H1 (cell line): Measurements from ENCODE around the gene SERP1. TPM values are rescaled to one million over a fixed set of nuclear protein-coding genes. Genes with fewer than 3 reads are reported as not detected.

Experiments
- CBX8 ChIP-seq: fragments of 300-800, 300-1000 bp; sonication (generic); IDR thresholded peaks from 2 replicates; pipeline ENCODE4 v1.7.1; 2016; ENCODE audit warnings: low read depth, low read length, borderline replicate concordance
- EP300 ChIP-seq, 2 experiments: IDR thresholded peaks; 1 replicate in 1 of 2; 2 replicates in 1 of 2; pipeline ENCODE4 v1.6.1; 2011 to 2012; ENCODE audit warnings: low read depth in 2 of 2, low read length in 2 of 2, mild to moderate bottlenecking in 2 of 2, borderline replicate concordance in 1 of 2, inconsistent platforms in 1 of 2, moderate library complexity in 1 of 2
- GTF2F1 ChIP-seq: IDR thresholded peaks from 2 replicates; pipeline ENCODE4 v1.6.1; 2012; ENCODE audit warnings: low read depth, low read length, improper control_type of control experiment, borderline replicate concordance
- TBP ChIP-seq: IDR thresholded peaks from 2 replicates; pipeline ENCODE4 v1.6.1; 2011; ENCODE audit warnings: low read depth, low read length, improper control_type of control experiment
- polyA plus RNA-seq, 7 experiments: library from polyadenylated mRNA; depleted of rRNA in 3 of 7; stranded (reverse) in 5 of 7; unstranded in 2 of 7; fragments of >200 nt in 5 of 7; fragments of 200-250 nt in 2 of 7; gene quantifications; 1 replicate in 5 of 7; 2 replicates in 1 of 7; 4 replicates in 1 of 7; pipeline versions ENCODE4 v1.2.1 to v1.2.3, GENCODE V29; 2011 to 2013; ENCODE audit warnings: missing spikeins in 2 of 7, mixed read lengths in 2 of 7
- total RNA-seq: library from RNA; stranded (reverse); fragmentation: NEBNext Ultra II Directional; extraction: Animal tissue kit (Norgen Biotek cat#: 25700); gene quantifications from 2 replicates; pipeline ENCODE4 v1.2.1, GENCODE V29; 2021

Gene SERP1
- total and polyA plus RNA-seq, 2 of the 8 experiments (the other 6 are each of a cell fraction or from before 2014, with no cell fraction given): 90.3 to 98.2 TPM

DNA sequence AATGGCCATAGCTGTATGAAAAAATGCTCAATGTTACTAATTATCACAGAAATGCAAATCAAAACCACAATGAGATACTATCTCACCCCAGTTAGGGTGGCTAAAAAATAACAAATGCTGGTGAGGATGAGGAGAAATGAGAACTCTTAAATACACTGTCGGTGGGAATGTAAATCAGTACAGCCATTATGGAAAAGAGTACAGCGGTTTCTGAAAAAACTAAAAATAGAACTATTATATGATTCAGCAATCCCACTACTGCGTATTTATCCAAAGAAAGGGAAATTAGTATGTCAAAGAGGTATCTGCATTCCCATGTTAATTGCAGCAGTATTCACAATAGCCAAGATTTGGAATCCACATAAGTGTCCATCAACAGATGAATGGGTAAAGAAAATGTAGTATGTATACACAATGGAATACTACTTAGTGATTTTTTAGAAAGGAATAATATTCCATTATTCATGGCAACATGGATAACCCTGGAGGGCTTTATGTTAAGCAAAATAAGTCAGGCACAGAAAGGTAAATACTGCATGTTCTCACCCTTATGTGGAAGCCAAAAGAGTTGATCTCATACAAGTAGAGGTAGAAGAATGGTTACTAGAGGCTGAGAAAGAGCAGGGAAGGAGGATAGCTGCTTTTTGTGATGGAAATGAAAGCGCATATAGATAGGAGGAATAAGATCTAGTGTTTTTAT is 35.0 kb downstream of the SERP1 start (continued):
- no peak for TF ChIP-seq EP300 (IDR thresholded peaks at IDR 0.05; ENCODE audit: borderline replicate concordance in 1 of 2, low read depth in 2 of 2, low read length in 2 of 2)
- no peak for TF ChIP-seq CBX8
- TF ChIP-seq GTF2F1: no peak
- no peak for TF ChIP-seq TBP
- TF ChIP-seq, all 59 proteins: peak for 0
